Measurements from ENCODE around the gene OSBPL2. TPM values are rescaled to one million over a fixed set of nuclear protein-coding genes. Genes with fewer than 3 reads are reported as not detected.

OSBPL2 gene
- total and polyA plus RNA-seq, 2 experiments from 2014 or later: 22.2 to 27.9 TPM

GRCh38 chr20:62236200-62236599 lies 2.1 kb upstream of the OSBPL2 start:
- H4K20me1 ChIP-seq (ENCODE audit: insufficient read depth): no peaks in the 10 kb centered on the region
- no peaks in the 10 kb centered on the region for H3K9me3 ChIP-seq (ENCODE audit: low read depth)
- no peaks in the 10 kb centered on the region for H3K27me3 ChIP-seq (replicated peaks; ENCODE audit: insufficient read depth)
- H3K9me2 ChIP-seq (ENCODE audit: insufficient read depth): no peaks in the 10 kb centered on the region
- in situ Hi-C loops (cut with MboI): no loop called here
- no peak overlapping the region for H3K4me2 ChIP-seq (ENCODE audit: unreplicated experiment)
- no peak overlapping the region for H2AFZ ChIP-seq
- peaks cover 26% of the 10 kb centered on the region for H3K79me2 ChIP-seq (ENCODE audit: insufficient read depth)
- no peak overlapping the region for H3K9ac ChIP-seq
- TF ChIP-seq EZH2 (IDR thresholded peaks at IDR 0.05; ENCODE audit: insufficient read depth, poor library complexity, severe bottlenecking): no peak
- no peak for TF ChIP-seq EZH2phosphoT487 (IDR thresholded peaks at IDR 0.05; ENCODE audit: insufficient read depth, low read depth)
- H3K4me3 ChIP-seq: no peak overlapping the region
- H3K4me1 ChIP-seq (ENCODE audit: insufficient read depth): no peaks in the 10 kb centered on the region
- no peak for DNase-seq
- no peak overlapping the region for H3K27ac ChIP-seq
- WGBS, 2 experiments (ENCODE audit: low coverage in 1 of 2, low lambda C conversion rate in 2 of 2, missing lambda C conversion rate in 2 of 2): 40 to 41% methylated on average over 6 of the region's 6 CpGs
- H3F3A ChIP-seq (ENCODE audit: insufficient read depth): no peaks in the 10 kb centered on the region
- no peaks in the 10 kb centered on the region for H3K36me3 ChIP-seq (ENCODE audit: low read depth)

GRCh38 chr20:62236766-62237513 lies 1.4 kb upstream of the OSBPL2 start:
- peak; percentile 30 for DNase-seq
- no peak overlapping the region for H3K4me2 ChIP-seq (ENCODE audit: unreplicated experiment)
- H3K79me2 ChIP-seq (ENCODE audit: insufficient read depth): peaks cover 33% of the 10 kb centered on the region
- H3K9me3 ChIP-seq (ENCODE audit: low read depth): no peaks in the 10 kb centered on the region
- H3K4me3 ChIP-seq: no peak overlapping the region
- in situ Hi-C loops (cut with MboI): no loop called here
- H3F3A ChIP-seq (ENCODE audit: insufficient read depth): no peaks in the 10 kb centered on the region
- no peaks in the 10 kb centered on the region for H3K27me3 ChIP-seq (replicated peaks; ENCODE audit: insufficient read depth)
- H3K36me3 ChIP-seq (ENCODE audit: low read depth): no peaks in the 10 kb centered on the region
- 40 to 41% methylated on average over 22 to 28 of the region's 28 CpGs for WGBS, 2 experiments (ENCODE audit: low coverage in 1 of 2, low lambda C conversion rate in 2 of 2, missing lambda C conversion rate in 2 of 2)
- H3K9me2 ChIP-seq (ENCODE audit: insufficient read depth): no peaks in the 10 kb centered on the region
- H3K9ac ChIP-seq: no peak overlapping the region
- TF ChIP-seq EZH2 (IDR thresholded peaks at IDR 0.05; ENCODE audit: insufficient read depth, poor library complexity, severe bottlenecking) (no peak), EZH2phosphoT487 (IDR thresholded peaks at IDR 0.05; ENCODE audit: insufficient read depth, low read depth) (no peak)
- no peak overlapping the region for H3K27ac ChIP-seq
- no peak overlapping the region for H2AFZ ChIP-seq
- H4K20me1 ChIP-seq (ENCODE audit: insufficient read depth): no peaks in the 10 kb centered on the region
- no peaks in the 10 kb centered on the region for H3K4me1 ChIP-seq (ENCODE audit: insufficient read depth)

- Histone ChIP-seq H4K20me1 (ENCODE audit: insufficient read depth) (no peaks in the 10 kb centered on the region), H3K4me3 (no peak overlapping the region), H3K27ac (no peak overlapping the region), H3K79me2 (ENCODE audit: insufficient read depth) (peaks cover 38% of the 10 kb centered on the region), H2AFZ (peak overlapping the region; percentile 71; the same call in 1 of the 2 replicates), H3K9ac (no peak overlapping the region), H3K4me1 (ENCODE audit: insufficient read depth) (no peaks in the 10 kb centered on the region), H3K27me3 (replicated peaks; ENCODE audit: insufficient read depth) (no peaks in the 10 kb centered on the region), H3K9me3 (ENCODE audit: low read depth) (no peaks in the 10 kb centered on the region), H3F3A (ENCODE audit: insufficient read depth) (no peaks in the 10 kb centered on the region), H3K4me2 (ENCODE audit: unreplicated experiment) (no peak overlapping the region), H3K9me2 (ENCODE audit: insufficient read depth) (no peaks in the 10 kb centered on the region), H3K36me3 (ENCODE audit: low read depth) (no peaks in the 10 kb centered on the region)
- no peak for DNase-seq
- WGBS, 2 experiments (ENCODE audit: low coverage in 1 of 2, low lambda C conversion rate in 2 of 2, missing lambda C conversion rate in 2 of 2): 10 to 63% methylated on average over 1 of the region's 1 CpG
- in situ Hi-C loops (cut with MboI): no loop called here
- TF ChIP-seq EZH2 (IDR thresholded peaks at IDR 0.05; ENCODE audit: insufficient read depth, poor library complexity, severe bottlenecking) (no peak), EZH2phosphoT487 (IDR thresholded peaks at IDR 0.05; ENCODE audit: insufficient read depth, low read depth) (no peak)
These were observed 864 bp upstream of the OSBPL2 start for GRCh38 chr20:62237514-62237800.

- Histone ChIP-seq H4K20me1 (ENCODE audit: insufficient read depth) (no peaks in the 10 kb centered on the region), H3K4me3 (peak overlapping the region; percentile 82), H3F3A (ENCODE audit: insufficient read depth) (no peaks in the 10 kb centered on the region), H3K4me2 (ENCODE audit: unreplicated experiment) (peak overlapping the region; percentile 82), H3K9ac (peak overlapping the region; percentile 93), H3K9me2 (ENCODE audit: insufficient read depth) (no peaks in the 10 kb centered on the region), H3K36me3 (ENCODE audit: low read depth) (no peaks in the 10 kb centered on the region), H3K27me3 (replicated peaks; ENCODE audit: insufficient read depth) (no peaks in the 10 kb centered on the region), H3K79me2 (ENCODE audit: insufficient read depth) (peaks cover 51% of the 10 kb centered on the region), H3K27ac (peak overlapping the region; percentile 50), H3K9me3 (ENCODE audit: low read depth) (no peaks in the 10 kb centered on the region), H3K4me1 (ENCODE audit: insufficient read depth) (no peaks in the 10 kb centered on the region), H2AFZ (peak overlapping the region; percentile 58)
- peak; percentile 53 for DNase-seq
- 1% methylated on average over 24 to 49 of the region's 70 CpGs for WGBS, 2 experiments (ENCODE audit: low coverage in 1 of 2, low lambda C conversion rate in 2 of 2, missing lambda C conversion rate in 2 of 2)
- TF ChIP-seq EZH2phosphoT487 (IDR thresholded peaks at IDR 0.05; ENCODE audit: insufficient read depth, low read depth) (no peak), EZH2 (IDR thresholded peaks at IDR 0.05; ENCODE audit: insufficient read depth, poor library complexity, severe bottlenecking) (no peak)
- in situ Hi-C loops (cut with MboI): no loop called here
These were observed 402 bp downstream of the OSBPL2 start for GRCh38 chr20:62238569-62239277.
